Ramos (cell line): ENCODE data around the gene WDPCP.

ENCODE experiments used
- in situ Hi-C: fragments of 300-500 bp; cut with MboI; formaldehyde crosslinking; loops from one replicate; pipeline ENCODE4 v1.14.3; 2022; ENCODE audit warnings: low sequenced_read_pairs; ENCODE audit not compliant: unreplicated experiment

WDPCP gene

DNA sequence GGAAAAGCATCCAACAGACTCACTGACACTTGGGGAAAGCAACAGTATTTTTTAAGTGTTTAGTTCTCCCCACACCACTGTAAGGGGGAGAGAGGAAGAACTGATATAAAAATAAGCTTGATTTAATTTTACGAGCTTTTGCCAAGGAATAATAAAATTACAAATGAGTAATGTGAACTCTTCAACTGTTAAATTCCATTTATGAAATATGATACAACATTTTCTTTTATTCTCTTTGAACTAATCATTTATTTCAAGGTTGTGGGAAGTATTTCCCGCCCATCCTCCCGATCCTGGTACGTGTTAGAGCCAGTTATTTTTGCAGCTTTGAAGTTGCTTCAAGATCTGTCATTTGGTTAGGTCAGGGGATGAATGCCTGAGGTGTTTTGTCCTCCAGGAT is 35.2 kb downstream of the WDPCP start:
- in situ Hi-C loops: no loop called here

DNA sequence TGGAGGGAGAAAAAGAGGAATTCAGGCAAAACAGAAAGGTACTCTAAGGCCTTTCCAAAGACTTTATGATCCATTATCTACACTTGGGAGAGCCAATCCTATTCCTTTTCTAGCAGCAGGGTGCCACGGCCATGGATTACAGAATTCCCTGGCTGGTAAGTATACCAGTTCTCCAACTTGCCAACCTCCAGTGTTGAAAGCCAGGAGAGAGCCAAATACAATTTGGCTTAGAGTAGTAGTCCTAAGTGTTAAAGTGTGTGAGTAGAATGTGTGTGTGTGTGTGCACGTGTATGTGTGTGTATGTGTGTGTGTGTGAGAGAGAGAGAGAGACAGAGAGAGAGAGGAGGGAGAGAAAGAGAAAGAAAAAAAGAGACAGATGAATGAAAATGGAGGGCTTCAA is 43.3 kb downstream of the WDPCP start:
- in situ Hi-C loops: no loop called here

DNA sequence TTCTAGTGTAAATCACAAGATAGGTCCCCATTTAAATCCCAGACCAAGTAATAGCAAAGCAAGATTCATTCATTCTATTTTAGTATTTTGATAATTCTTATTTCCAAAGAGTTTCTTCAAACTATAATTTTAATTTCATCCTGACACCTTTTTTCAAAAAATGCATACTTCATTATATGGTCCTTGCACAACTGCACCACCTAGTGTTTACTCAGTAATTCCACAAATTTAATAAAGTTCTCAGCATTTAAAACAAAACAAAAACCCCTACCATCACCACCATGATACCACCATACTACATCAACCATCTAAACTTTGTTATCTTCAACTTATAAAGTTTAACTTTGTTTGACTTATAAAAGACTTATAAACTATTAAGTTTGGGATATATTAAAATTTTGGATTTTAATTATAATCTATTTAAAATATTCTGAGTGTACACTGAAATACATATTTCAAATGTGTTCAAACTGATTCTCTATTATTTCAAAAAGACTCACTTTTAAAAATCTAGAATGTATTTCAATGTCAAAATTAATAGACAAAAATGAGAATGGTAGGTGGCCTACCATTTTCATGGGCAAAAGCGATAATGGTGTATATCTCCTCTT is 44.2 kb downstream of the WDPCP start:
- in situ Hi-C loops: no loop called here

DNA sequence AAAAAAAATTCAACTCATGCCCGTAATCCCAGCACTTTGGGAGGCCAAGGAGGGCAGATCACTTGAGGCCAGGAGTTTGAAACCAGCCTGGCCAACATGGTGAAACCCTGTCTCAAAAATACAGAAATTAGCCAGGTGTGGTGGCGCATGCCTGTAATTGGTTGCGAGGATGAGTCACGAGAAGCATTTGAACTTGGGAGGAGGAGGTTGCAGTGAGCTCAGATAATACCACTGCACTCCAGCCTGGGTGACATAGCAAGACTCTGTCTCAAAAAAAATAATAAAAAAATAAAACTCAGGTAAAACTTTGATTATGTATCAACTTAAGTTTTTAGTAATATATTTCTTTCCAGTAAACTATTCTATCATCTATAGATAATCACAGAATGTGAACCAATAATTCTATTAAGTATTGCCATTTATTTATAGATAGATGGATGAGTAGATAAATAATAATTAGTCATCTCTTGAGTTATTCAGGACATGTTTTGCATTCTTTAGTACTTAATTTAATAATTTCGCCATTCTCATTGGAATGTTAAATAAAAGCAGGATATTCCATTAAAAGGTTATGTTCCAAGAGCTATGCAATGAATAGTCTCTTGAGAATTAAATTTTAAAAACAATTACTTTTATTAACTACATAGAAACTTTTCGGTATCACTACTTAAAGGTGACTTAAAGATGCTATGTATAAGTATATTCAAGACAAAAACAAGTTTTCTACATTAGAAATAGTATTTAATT is 48.7 kb downstream of the WDPCP start:
- in situ Hi-C loops: no loop called here

DNA sequence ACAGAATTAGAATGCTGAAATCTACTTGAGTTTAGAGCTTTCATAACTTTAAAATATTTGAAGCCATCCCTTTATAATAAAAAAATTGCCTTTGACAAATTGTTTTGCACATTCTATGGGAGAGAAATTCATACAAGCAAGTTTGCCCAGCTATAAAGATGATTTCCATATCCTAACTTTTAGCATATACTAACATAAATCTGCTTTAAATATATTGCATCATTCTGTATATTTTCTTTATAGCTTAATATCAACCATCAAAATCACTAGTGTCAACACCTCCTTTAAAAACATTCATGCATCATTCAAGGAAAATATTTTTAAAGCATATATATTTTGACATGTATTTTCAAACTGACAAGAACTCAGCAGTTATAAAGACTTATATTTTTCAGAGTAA is 49.9 kb downstream of the WDPCP start:
- in situ Hi-C loops: no loop called here

DNA sequence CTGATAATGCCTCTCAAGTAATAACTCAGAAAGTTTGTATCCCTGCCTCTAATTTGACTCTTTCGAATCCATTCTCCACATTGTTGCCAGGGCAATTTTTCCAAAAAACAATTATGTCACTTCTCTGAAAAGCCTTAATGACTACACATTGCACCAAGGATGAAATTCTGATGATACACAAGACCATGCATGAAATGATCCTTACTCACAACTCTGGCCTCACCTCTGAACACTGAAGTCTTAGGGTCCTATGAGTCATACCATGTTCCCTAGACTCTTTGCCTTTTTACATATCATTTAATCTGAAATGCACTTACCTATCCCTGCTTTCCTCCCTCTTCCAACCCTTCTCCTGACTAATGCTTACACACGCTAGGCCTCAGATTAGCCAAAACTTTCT is 51.0 kb downstream of the WDPCP start:
- in situ Hi-C loops: no loop called here

DNA sequence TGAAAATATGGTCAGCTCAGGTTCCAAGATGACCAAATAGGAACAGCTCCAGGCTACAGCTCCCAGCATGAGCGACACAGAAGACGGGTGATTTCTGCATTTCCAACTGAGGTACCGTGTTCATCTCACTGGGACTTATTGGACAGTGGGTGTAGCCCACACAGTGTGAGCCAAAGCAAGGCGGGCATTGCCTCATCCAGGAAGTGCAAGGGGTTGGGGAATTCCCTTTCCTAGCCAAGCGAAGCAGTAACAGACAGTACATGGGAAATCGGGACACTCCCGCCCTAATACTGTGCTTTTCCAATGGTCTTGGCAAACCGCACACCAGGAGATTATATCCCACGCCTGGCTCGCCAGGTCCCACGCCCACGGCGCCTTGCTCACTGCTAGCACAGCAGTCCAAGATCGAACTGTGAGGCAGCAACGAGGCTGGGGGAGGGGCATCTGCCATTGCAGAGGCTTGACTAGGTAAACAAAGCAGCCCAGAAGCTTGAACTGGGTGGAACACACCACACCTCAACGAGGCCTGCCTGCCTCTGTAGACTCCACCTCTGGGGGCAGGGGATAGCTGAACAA is 57.5 kb downstream of the WDPCP start:
- in situ Hi-C loops: no loop called here

DNA sequence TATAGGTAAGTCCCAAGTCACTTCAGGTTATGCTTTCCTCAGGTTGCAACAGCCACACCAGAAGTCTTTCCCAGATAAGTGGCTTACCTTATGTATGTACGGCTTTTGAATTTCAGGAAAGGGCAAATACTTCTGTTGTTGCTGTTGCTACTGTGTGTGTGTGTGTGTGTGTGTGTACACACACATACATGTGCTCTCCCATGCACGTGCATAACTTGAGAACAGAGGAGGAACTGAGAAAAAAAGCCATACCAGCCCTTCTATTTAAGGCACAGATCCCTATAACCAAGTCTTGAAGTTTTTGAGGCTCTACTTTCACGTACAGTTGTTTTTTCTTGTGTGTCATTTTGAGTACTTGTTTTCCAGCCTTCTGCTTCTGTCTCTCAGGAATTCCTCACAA is 62.4 kb downstream of the WDPCP start:
- in situ Hi-C loops: no loop called here

DNA sequence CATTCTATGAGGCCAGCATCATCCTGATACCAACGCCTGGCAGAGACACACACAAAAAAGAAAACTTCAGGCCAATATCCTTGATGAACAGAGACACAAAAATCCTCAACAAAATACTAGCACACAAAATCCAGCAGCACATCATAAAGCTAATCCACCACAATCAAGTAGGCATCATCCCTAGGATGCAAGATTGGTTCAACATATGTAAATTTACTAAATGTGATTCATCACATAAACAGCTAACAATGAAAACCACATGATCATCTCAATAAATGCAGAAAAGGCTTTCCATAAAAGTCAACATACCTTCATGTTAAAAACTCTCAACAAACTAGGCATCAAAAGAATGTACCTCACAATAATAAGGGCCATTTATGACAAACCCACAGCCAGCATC is 65.3 kb downstream of the WDPCP start:
- in situ Hi-C loops: no loop called here

DNA sequence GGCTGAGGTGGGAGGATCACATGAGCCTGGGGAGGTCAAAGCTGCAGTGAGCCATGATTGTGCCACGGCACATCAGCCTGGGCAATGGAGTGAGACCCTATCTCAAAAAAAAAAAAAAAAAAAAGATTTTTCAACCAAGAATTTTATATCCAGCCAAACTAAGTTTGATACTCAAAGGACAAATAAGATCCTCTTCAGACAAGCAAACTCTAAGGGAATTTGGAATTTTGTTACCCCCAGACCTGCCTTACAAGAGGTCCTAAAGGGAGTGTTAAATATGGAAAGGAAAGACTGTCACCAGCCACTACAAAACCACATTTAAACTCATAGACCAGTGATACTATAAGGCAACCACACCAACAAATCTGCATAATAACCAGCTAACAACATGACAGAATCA is 67.5 kb downstream of the WDPCP start:
- in situ Hi-C loops: no loop called here

DNA sequence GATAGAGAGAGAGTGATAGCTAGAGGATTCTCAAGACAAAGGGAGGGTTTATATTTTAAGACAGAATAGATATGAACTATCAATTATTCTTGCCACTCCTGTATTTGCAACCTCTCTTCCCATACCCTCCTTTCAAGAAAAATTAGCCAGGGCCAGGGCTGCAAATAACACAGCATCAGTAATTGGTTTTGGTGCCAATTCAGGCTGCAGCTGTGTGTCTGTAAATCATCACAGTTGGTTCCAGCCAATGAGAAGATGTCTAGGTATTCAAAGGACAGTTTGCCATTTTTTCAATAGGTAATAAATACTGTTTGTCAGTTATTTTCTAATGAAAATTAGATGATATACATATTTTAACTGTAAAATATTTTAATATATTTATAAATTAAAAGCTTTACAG is 73.5 kb downstream of the WDPCP start:
- in situ Hi-C loops: no loop called here

DNA sequence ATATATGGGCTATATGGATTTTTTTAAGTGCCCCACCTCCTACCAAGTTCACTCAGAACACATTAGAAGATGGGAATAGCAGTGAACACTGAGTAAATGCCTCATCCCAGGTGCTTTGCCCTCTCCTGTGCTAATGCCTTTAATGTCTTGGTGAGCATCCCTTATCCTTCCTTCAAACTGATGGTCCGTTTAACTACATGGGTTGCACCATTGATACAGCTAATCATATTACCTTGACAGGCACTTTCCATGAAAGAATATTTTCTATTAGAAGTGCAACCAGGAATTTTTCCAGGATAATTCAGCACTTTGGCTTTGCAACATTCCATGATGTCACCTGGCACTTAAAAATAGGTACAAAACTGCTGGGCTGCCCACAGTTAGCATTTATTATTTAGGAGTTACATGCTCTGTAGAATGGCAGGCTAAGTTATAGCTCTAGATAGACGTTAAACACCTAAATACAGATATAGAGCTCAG is 74.0 kb downstream of the WDPCP start:
- in situ Hi-C loops: no loop called here

DNA sequence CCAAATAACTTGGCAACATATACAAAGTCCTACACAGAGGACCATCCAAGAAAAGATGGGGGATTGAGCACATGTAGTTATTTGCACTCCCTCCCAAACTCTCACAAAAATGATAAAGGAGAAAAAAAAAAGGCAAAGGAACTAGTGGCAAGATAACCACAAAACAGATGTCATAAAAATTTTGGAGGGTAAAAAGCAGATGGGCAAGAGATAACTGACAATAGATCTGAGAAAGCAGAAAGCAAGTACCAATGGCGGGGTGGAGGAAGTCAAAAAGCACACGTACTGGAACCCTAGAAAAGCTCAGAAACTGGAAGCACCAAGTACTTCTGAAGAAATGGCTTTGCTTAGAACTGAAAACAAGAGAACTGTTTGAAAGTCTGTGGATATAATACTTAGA is 82.0 kb downstream of the WDPCP start:
- in situ Hi-C loops: no loop called here

DNA sequence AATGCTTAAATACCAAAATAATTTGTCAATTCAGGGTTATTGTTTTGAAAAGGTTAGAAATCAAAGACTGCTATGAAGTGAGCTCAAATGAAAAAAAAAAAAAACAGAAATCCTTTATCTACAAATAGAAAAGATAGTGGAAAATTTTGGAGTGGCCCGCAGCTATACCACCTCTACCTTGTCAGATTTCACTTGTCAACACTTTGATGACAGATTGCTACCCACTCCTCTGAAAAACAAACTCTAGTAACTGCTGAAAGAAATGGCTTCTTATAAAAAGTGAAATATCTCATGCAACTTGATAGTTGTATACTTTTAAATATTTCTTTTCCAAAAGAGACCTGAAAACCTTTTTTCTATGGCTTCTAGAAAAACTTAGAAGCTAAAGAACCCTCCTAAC is 84.5 kb downstream of the WDPCP start:
- in situ Hi-C loops: no loop called here

DNA sequence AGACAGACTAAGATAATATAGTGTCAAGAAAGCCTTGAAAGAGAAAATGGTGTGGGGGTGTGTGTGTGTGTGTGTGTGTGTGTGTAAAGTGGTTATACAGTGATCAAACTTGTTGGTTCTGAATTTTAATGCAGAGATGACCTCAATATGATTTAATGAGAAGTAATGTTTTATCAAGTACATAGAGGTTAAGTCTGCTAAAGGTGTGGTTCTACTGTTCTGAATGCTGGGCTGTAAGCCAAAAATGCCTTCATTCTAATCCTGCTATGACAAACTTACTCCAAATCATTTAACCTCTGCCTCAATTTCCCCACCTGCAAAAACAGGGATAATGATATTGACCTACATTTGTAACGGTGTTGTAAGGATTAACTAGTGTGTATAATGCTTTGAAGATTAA is 87.9 kb downstream of the WDPCP start:
- in situ Hi-C loops: no loop called here

DNA sequence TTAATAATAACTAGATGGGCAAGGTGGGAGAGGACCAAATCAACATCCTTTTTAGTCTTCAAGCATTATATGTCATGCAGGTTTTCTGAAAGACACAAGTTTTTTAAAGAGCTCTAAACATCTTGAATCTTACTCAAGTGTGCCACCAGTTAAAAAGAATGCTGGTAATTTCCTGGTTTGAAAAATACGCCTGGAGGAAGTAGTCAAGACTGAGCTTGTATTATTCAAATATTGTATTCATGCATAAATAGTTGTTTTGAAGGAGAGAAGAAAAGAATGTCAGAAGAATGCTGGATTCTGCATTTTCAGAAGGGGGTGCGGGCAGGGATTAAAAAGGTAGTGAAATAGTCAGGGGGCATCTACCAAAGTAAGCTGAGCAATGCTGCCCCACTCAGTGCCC is 90.7 kb downstream of the WDPCP start:
- in situ Hi-C loops: no loop called here

DNA sequence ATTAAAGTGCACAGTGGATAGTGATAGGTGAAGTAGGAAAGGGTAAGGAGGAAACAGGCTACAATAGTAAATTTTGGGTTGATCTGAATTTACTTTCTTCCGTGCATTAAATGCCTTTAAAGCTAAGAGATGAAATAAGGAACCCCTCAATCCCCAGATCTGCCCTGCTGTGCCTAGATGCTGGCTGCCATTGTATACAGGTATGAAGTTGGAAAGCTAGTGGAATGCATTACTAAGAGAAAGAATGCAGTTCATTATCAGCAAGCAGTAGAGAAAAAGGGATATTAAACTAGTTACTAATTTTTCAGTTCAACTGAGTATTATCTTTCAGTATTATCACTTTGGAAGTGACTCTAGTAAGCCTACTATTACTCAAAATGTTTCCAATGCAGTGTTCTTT is 93.3 kb downstream of the WDPCP start:
- in situ Hi-C loops: no loop called here

DNA sequence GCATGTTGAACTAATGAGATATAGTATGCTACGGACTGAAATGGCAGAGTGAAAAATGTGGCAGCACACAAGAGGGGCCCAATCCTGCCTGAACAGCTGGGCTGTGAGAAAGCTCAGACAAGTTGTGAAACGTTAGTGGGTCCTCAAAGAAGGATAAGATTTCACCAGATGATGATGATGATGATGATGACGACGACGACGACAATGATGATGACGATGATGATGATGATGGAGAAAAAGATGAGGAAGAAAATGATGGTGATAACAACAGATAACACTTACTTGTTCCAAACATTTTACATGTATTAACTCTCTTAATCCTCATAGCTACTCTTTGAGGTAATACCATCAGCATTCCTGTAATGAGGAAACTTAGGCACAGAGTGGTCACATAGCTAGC is 94.2 kb downstream of the WDPCP start:
- in situ Hi-C loops: no loop called here

DNA sequence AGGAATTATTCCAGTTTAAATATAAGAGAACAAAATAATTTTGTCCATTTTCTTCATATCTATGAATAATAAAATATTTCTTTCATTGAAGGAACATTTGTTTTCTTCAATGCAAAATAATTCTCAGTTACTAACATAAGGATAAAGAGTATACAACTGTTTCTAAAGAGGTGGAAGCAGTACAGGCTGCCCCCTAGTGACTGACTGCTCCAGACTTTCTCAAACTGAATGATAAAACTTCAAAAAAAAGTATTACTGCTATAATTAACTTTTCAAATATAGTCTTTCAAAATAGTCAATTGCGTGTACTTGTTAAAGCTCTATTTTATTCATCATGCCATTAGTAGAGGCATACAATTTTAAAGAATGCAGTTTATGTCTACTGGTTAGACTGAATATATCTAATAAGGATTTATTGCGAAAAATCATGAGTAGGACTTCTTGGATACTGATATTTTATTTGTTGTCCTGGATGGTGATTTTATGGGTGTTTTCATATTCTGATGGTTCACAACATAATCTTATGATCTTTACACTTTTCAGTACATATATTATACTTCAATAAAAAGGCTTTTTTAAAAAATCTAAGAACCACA is 100.1 kb downstream of the WDPCP start:
- in situ Hi-C loops: no loop called here

DNA sequence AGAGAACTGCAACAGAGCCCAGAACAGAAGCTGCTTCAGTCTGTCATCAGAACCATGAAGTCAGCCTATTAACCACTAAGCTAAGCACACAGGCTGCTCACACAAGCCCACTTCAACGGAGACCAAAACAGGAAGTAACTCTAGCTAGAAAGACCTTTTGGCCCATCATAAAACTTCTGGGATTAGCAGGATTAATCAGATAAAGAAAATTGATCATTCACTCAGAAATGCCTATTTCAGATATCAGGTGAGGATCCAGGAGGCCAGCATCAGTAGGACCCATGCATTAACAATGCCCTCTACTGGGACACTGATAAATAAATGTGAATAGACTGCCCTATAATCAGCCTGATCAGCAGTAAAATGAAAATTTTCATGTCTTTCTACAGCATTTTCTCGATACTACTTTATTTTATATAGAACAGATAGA is 101.4 kb downstream of the WDPCP start:
- in situ Hi-C loops: no loop called here

DNA sequence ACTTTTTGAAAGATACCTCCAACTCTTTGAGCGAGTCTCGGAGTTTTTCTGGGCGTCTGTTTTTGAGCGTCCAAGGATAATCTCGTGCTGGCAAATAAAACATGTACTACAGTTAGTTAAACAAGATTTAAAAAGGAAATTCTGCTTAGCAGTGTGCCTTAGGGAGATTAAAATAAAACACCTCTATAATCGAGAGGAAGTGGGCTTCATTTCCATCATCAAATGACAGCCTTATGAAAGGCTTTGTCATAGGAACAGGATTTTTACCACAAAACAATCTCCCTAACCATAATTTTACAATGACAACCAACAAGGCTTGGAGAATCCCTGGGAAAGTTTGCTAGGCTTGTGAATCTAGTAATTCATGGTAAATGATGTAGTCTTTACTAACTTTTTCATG is 103.4 kb downstream of the WDPCP start:
- in situ Hi-C loops: no loop called here
